HEK293 (cell line): Measurements from ENCODE around the gene NHSL2.

Experiments
- HOXA7 ChIP-seq: sonication (generic); formaldehyde crosslinking; IDR thresholded peaks from 2 replicates; pipeline ENCODE4 v1.8.1; 2022; ENCODE audit warnings: missing genetic modification reagents, borderline replicate concordance
- SCRT2 ChIP-seq: fragments of 450-650 bp; formaldehyde crosslinking; IDR thresholded peaks from 2 replicates; pipeline ENCODE4 v1.5.1; 2016; ENCODE audit warnings: missing biosample characterization, missing genetic modification characterization
- ZFP37 ChIP-seq: fragments of 450-650 bp; formaldehyde crosslinking; IDR thresholded peaks from 2 replicates; pipeline ENCODE4 v1.5.1; 2016; ENCODE audit warnings: missing biosample characterization, missing genetic modification characterization
- ZNF23 ChIP-seq: fragments of 450-650 bp; formaldehyde crosslinking; IDR thresholded peaks from 2 replicates; pipeline ENCODE4 v1.5.1; 2016; ENCODE audit warnings: missing biosample characterization, missing genetic modification characterization, borderline replicate concordance
- ZNF26 ChIP-seq: fragments of 450-650 bp; formaldehyde crosslinking; IDR thresholded peaks from 2 replicates; pipeline ENCODE4 v1.5.1; 2016; ENCODE audit warnings: missing biosample characterization, missing genetic modification characterization
- ZNF274 ChIP-seq, 2 experiments: fragments of 200-500 bp in 1 of 2; fragments of 450-650 bp in 1 of 2; sonication (Bioruptor generic) in 1 of 2; formaldehyde crosslinking in 1 of 2; IDR thresholded peaks; 2 replicates each; pipeline versions ENCODE4 v1.5.1 to v1.6.1; 2014 to 2016; ENCODE audit warnings: borderline replicate concordance in 1 of 2, inconsistent platforms in 1 of 2, low read length in 1 of 2, missing biosample characterization in 1 of 2, missing genetic modification characterization in 1 of 2
- ZNF560 ChIP-seq: fragments of 450-650 bp; formaldehyde crosslinking; IDR thresholded peaks from 2 replicates; pipeline ENCODE4 v1.5.1; 2017; ENCODE audit warnings: missing biosample characterization, missing genetic modification characterization, borderline replicate concordance
- ZNF626 ChIP-seq: fragments of 450-650 bp; sonication (Bioruptor Pico); formaldehyde crosslinking; IDR thresholded peaks from 2 replicates; pipeline ENCODE4 v1.5.1; 2018; ENCODE audit warnings: missing biosample characterization, missing genetic modification characterization, inconsistent platforms
- ZNF777 ChIP-seq: fragments of 450-650 bp; formaldehyde crosslinking; IDR thresholded peaks from 2 replicates; pipeline ENCODE4 v1.5.1; 2017; ENCODE audit warnings: missing biosample characterization, missing genetic modification characterization, borderline replicate concordance
- ZNF837 ChIP-seq: fragments of 450-650 bp; formaldehyde crosslinking; IDR thresholded peaks from 2 replicates; pipeline ENCODE4 v1.5.1; 2016; ENCODE audit warnings: missing biosample characterization, missing genetic modification characterization
- TF ChIP-seq, protein P1 (sequence below): fragments of 450-650 bp; formaldehyde crosslinking; IDR thresholded peaks from 2 replicates; pipeline ENCODE4 v1.5.1; 2016; ENCODE audit warnings: missing biosample characterization, missing genetic modification characterization
- TF ChIP-seq, protein P2 (sequence below): fragments of 450-650 bp; formaldehyde crosslinking; IDR thresholded peaks from 2 replicates; pipeline ENCODE4 v1.5.1; 2016; ENCODE audit warnings: missing biosample characterization, missing genetic modification characterization

GRCh38 chrX:72100824-72101351, 190.2 kb downstream of the NHSL2 start:
- TF ChIP-seq, protein P1, sequence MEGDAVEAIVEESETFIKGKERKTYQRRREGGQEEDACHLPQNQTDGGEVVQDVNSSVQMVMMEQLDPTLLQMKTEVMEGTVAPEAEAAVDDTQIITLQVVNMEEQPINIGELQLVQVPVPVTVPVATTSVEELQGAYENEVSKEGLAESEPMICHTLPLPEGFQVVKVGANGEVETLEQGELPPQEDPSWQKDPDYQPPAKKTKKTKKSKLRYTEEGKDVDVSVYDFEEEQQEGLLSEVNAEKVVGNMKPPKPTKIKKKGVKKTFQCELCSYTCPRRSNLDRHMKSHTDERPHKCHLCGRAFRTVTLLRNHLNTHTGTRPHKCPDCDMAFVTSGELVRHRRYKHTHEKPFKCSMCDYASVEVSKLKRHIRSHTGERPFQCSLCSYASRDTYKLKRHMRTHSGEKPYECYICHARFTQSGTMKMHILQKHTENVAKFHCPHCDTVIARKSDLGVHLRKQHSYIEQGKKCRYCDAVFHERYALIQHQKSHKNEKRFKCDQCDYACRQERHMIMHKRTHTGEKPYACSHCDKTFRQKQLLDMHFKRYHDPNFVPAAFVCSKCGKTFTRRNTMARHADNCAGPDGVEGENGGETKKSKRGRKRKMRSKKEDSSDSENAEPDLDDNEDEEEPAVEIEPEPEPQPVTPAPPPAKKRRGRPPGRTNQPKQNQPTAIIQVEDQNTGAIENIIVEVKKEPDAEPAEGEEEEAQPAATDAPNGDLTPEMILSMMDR: no peak
- TF ChIP-seq, protein P2, sequence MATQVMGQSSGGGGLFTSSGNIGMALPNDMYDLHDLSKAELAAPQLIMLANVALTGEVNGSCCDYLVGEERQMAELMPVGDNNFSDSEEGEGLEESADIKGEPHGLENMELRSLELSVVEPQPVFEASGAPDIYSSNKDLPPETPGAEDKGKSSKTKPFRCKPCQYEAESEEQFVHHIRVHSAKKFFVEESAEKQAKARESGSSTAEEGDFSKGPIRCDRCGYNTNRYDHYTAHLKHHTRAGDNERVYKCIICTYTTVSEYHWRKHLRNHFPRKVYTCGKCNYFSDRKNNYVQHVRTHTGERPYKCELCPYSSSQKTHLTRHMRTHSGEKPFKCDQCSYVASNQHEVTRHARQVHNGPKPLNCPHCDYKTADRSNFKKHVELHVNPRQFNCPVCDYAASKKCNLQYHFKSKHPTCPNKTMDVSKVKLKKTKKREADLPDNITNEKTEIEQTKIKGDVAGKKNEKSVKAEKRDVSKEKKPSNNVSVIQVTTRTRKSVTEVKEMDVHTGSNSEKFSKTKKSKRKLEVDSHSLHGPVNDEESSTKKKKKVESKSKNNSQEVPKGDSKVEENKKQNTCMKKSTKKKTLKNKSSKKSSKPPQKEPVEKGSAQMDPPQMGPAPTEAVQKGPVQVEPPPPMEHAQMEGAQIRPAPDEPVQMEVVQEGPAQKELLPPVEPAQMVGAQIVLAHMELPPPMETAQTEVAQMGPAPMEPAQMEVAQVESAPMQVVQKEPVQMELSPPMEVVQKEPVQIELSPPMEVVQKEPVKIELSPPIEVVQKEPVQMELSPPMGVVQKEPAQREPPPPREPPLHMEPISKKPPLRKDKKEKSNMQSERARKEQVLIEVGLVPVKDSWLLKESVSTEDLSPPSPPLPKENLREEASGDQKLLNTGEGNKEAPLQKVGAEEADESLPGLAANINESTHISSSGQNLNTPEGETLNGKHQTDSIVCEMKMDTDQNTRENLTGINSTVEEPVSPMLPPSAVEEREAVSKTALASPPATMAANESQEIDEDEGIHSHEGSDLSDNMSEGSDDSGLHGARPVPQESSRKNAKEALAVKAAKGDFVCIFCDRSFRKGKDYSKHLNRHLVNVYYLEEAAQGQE (tag by site-specific recombination): no peak
- no peak for TF ChIP-seq ZNF626 (tag by site-specific recombination)
- no peak for TF ChIP-seq HOXA7
- TF ChIP-seq ZFP37: no peak
- no peak for TF ChIP-seq ZNF560
- TF ChIP-seq SCRT2: no peak
- TF ChIP-seq ZNF23 (tag by site-specific recombination): no peak
- no peak for TF ChIP-seq ZNF26 (tag by site-specific recombination)
- no peak for TF ChIP-seq ZNF274 (IDR thresholded peaks at IDR 0.05; ENCODE audit: low read length)
- no peak for TF ChIP-seq ZNF274 (tag by site-specific recombination; IDR thresholded peaks at IDR 0.05; ENCODE audit: borderline replicate concordance)
- no peak for TF ChIP-seq ZNF777
- no peak for TF ChIP-seq ZNF837
